DOHH2 (cell line): ENCODE results near the gene RIT2.

Experiments
- H3F3A ChIP-seq: fragments of 200-600 bp; sonication (generic), shearing (Covaris generic); 2 replicates; pipeline ENCODE4 v1.6.0; 2016; ENCODE audit warnings: antibody characterized with exemption, mild to moderate bottlenecking; ENCODE audit not compliant: control insufficient read depth, insufficient read depth
- H3K27ac ChIP-seq: fragments of 200-600 bp; sonication (generic); 2 replicates; pipeline ENCODE4 v1.5.1; 2014; ENCODE audit warnings: low read depth, mild to moderate bottlenecking, low read length, moderate library complexity
- H3K27me3 ChIP-seq: fragments of 200-600 bp; sonication (generic); 2 replicates; pipeline ENCODE4 v1.6.1; 2014; ENCODE audit warnings: mild to moderate bottlenecking, low read length, mixed read lengths; ENCODE audit not compliant: control insufficient read depth
- H3K36me3 ChIP-seq: fragments of 200-600 bp; sonication (generic); 2 replicates; pipeline ENCODE4 v1.6.1; 2014; ENCODE audit warnings: mild to moderate bottlenecking, low read length, moderate library complexity, mixed read lengths; ENCODE audit not compliant: control insufficient read depth
- H3K4me1 ChIP-seq: fragments of 200-600 bp; sonication (generic); 2 replicates; pipeline ENCODE4 v1.6.1; 2014; ENCODE audit warnings: mild to moderate bottlenecking, low read length, mixed read lengths; ENCODE audit not compliant: control insufficient read depth
- H3K4me2 ChIP-seq: fragments of 200-600 bp; sonication (generic); 2 replicates; pipeline ENCODE4 v1.6.0; 2014; ENCODE audit warnings: mild to moderate bottlenecking, low read length, moderate library complexity
- H3K4me3 ChIP-seq: fragments of 200-600 bp; sonication (generic); 2 replicates; pipeline ENCODE4 v1.5.1; 2014; ENCODE audit warnings: mild to moderate bottlenecking, low read length, mixed read lengths
- H3K79me2 ChIP-seq: fragments of 200-600 bp; sonication (generic); 2 replicates; pipeline ENCODE4 v1.6.1; 2014; ENCODE audit warnings: mild to moderate bottlenecking, low read length, mixed read lengths; ENCODE audit not compliant: control insufficient read depth
- H3K9me2 ChIP-seq: fragments of 200-600 bp; sonication (generic); replicated peaks from 2 replicates; pipeline ENCODE4 v1.6.1; 2014; ENCODE audit warnings: mild to moderate bottlenecking, low read length, mixed read lengths; ENCODE audit not compliant: control insufficient read depth
- H3K9me3 ChIP-seq: fragments of 200-600 bp; sonication (generic); 2 replicates; pipeline ENCODE4 v1.6.1; 2014; ENCODE audit warnings: antibody characterized with exemption, low read length, mixed read lengths; ENCODE audit not compliant: control insufficient read depth, insufficient read depth
- H4K20me1 ChIP-seq: fragments of 200-600 bp; sonication (generic); 2 replicates; pipeline ENCODE4 v1.6.0; 2014; ENCODE audit warnings: low read depth, mild to moderate bottlenecking, antibody characterized with exemption, low read length, moderate library complexity; ENCODE audit not compliant: control insufficient read depth, insufficient read depth
- CTCF ChIP-seq: fragments of 200-600 bp; sonication (generic); IDR thresholded peaks from one replicate; pipeline ENCODE4 v1.5.1; 2014; ENCODE audit warnings: antibody characterized with exemption, mild to moderate bottlenecking, low read depth, low read length; ENCODE audit not compliant: poor library complexity, severe bottlenecking
- EZH2phosphoT487 ChIP-seq: fragments of 200-600 bp; sonication (generic); IDR thresholded peaks from 2 replicates; pipeline ENCODE4 v1.6.1; 2017; ENCODE audit warnings: borderline replicate concordance, mild to moderate bottlenecking, antibody characterized with exemption, low read length, moderate library complexity, mixed read lengths

The RIT2 gene

GRCh38 chr18:42937436-42937835 lies 178.0 kb downstream of the RIT2 start:
- Histone ChIP-seq H3K4me1 (no peaks in the 10 kb centered on the region; the same call in 1 of the 2 replicates), H3K79me2 (no peaks in the 10 kb centered on the region), H4K20me1 (no peaks in the 10 kb centered on the region), H3K36me3 (no peaks in the 10 kb centered on the region), H3F3A (no peaks in the 10 kb centered on the region), H3K9me2 (no peaks in the 10 kb centered on the region), H3K9me3 (no peaks in the 10 kb centered on the region), H3K4me3 (no peak overlapping the region), H3K4me2 (no peak overlapping the region), H3K27ac (no peak overlapping the region), H3K27me3 (no peaks in the 10 kb centered on the region)
- TF ChIP-seq EZH2phosphoT487 (no peak), CTCF (no peak)

GRCh38 chr18:42936289-42936688 lies 179.2 kb downstream of the RIT2 start:
- Histone ChIP-seq H3F3A (no peaks in the 10 kb centered on the region), H3K4me3 (no peak overlapping the region), H3K9me3 (no peaks in the 10 kb centered on the region), H3K36me3 (no peaks in the 10 kb centered on the region), H3K9me2 (no peaks in the 10 kb centered on the region), H3K79me2 (no peaks in the 10 kb centered on the region), H3K4me2 (no peak overlapping the region), H3K4me1 (peaks cover 3% of the 10 kb centered on the region), H4K20me1 (no peaks in the 10 kb centered on the region), H3K27ac (no peak overlapping the region), H3K27me3 (no peaks in the 10 kb centered on the region)
- TF ChIP-seq EZH2phosphoT487 = no peak
- TF ChIP-seq CTCF = no peak

DNA sequence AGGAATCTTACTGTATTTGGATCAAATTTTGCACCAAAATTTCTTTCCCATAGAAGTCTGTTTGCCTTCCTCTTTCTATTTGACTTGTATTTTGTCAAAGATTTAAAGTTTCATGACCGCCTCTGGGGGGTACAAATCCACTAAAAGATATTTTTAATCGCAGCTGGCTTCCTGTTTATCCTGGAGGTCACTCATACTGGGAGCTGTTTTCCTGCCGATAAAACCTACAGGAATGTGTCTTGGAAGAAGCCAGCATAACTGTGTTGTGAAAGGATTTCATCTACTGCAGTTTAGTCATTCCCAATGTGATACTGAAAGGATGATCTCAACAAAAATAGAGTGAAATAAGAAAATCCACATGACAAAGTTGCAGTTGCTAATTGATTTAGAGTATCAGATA lies 184.0 kb downstream of the RIT2 start:
- H3K79me2 ChIP-seq = no peaks in the 10 kb centered on the region
- no peak overlapping the region for H3K4me2 ChIP-seq
- no peak for TF ChIP-seq CTCF
- no peak for TF ChIP-seq EZH2phosphoT487
- no peaks in the 10 kb centered on the region for H3K36me3 ChIP-seq
- H3K4me3 ChIP-seq = no peak overlapping the region
- H3F3A ChIP-seq = no peaks in the 10 kb centered on the region
- no peaks in the 10 kb centered on the region for H4K20me1 ChIP-seq
- no peak overlapping the region for H3K27ac ChIP-seq
- H3K27me3 ChIP-seq = no peaks in the 10 kb centered on the region
- no peaks in the 10 kb centered on the region for H3K9me3 ChIP-seq
- H3K9me2 ChIP-seq = no peaks in the 10 kb centered on the region
- peaks cover 3% of the 10 kb centered on the region; the same call in 1 of the 2 replicates for H3K4me1 ChIP-seq
